PC-3 (cell line): Measurements from ENCODE around the gene NUDT15. TPM values are rescaled to one million over a fixed set of nuclear protein-coding genes. Genes with fewer than 3 reads are reported as not detected.
"Not testable (repeated sequence)": the region's sequence is repeated elsewhere in the genome, so short reads cannot be mapped to it uniquely, and the experiment has no call there.

Experiments used
- ATAC-seq: fragments of 200-7000 bp; cut with Tn5 transposase; 2 replicates; pipeline ENCODE4 v1.9.1; 2020; ENCODE audit warnings: mild to moderate bottlenecking, moderate library complexity
- BruUV-seq: library from RNA; stranded (reverse); fragments of 400-500 nt; replicated peaks from 2 replicates; lab custom pipeline; 2021; lab: Mats Ljungman, UMichigan
- CTCF ChIA-PET: fragments of 300-600 bp; sonication (Branson Sonifier 250); formaldehyde crosslinking; loops from one replicate; lab custom pipeline; 2022; ENCODE audit warnings: antibody characterized with exemption; lab: Charles Lee
- POLR2A ChIA-PET: fragments of 300-600 bp; sonication (Branson Sonifier 250); formaldehyde crosslinking; loops from one replicate; lab custom pipeline; 2022; ENCODE audit warnings: antibody characterized with exemption; ENCODE audit not compliant: unreplicated experiment; lab: Charles Lee
- DNase-seq: peaks from one replicate; pipeline ENCODE4 v3.0.0-alpha.2; 2015
- H2AFZ ChIP-seq: fragments of 300-600 bp; sonication (generic); 2 replicates; pipeline ENCODE4 v1.6.0; 2016; ENCODE audit warnings: antibody characterized with exemption, low read length
- H3F3A ChIP-seq: fragments of 300-600 bp; sonication (generic); one replicate; pipeline ENCODE4 v1.6.0; 2017; ENCODE audit warnings: antibody characterized with exemption, low read length, control low read depth, mild to moderate bottlenecking; ENCODE audit not compliant: unreplicated experiment
- H3K27ac ChIP-seq: fragments of 300-600 bp; sonication (generic); 2 replicates; pipeline ENCODE4 v1.5.1; 2016; ENCODE audit warnings: mild to moderate bottlenecking, low read length
- H3K27me3 ChIP-seq: fragments of 300-600 bp; sonication (generic); 2 replicates; pipeline ENCODE4 v1.6.1; 2016; ENCODE audit warnings: low read length, mixed read lengths
- H3K36me3 ChIP-seq: fragments of 300-600 bp; sonication (generic); 2 replicates; pipeline ENCODE4 v1.6.1; 2016; ENCODE audit warnings: low read depth, mixed run types, low read length, mixed read lengths
- H3K4me1 ChIP-seq: fragments of 300-600 bp; sonication (generic); 2 replicates; pipeline ENCODE4 v1.5.1; 2016; ENCODE audit warnings: low read length; ENCODE audit not compliant: insufficient read depth
- H3K4me2 ChIP-seq: fragments of 300-600 bp; sonication (generic); 2 replicates; pipeline ENCODE4 v1.6.0; 2016; ENCODE audit warnings: low read length
- H3K4me3 ChIP-seq: fragments of 300-600 bp; sonication (generic); 2 replicates; pipeline ENCODE4 v1.5.1; 2016; ENCODE audit warnings: mild to moderate bottlenecking, low read length, mixed read lengths
- H3K79me2 ChIP-seq: fragments of 300-600 bp; sonication (generic); 2 replicates; pipeline ENCODE4 v1.6.1; 2017; ENCODE audit warnings: low read length, mixed read lengths
- H3K9ac ChIP-seq: fragments of 300-600 bp; sonication (generic); 2 replicates; pipeline ENCODE4 v1.6.0; 2016; ENCODE audit warnings: mild to moderate bottlenecking, low read length
- H3K9me2 ChIP-seq: fragments of 300-600 bp; sonication (generic); replicated peaks from 2 replicates; pipeline ENCODE4 v1.6.1; 2016; ENCODE audit warnings: mixed run types, low read length, mixed read lengths
- H3K9me3 ChIP-seq: fragments of 300-600 bp; sonication (generic); 2 replicates; pipeline ENCODE4 v1.6.1; 2016; ENCODE audit warnings: low read length, mixed read lengths
- H4K20me1 ChIP-seq: fragments of 300-600 bp; sonication (generic); 2 replicates; pipeline ENCODE4 v1.6.1; 2016; ENCODE audit warnings: low read length, mixed read lengths
- EZH2 ChIP-seq: fragments of 300-600 bp; sonication (generic); IDR thresholded peaks from one replicate; pipeline ENCODE4 v1.6.1; 2017; ENCODE audit warnings: antibody characterized with exemption, mild to moderate bottlenecking, low read length; ENCODE audit not compliant: unreplicated experiment
- EZH2phosphoT487 ChIP-seq: fragments of 300-600 bp; sonication (generic); IDR thresholded peaks from 2 replicates; pipeline ENCODE4 v1.6.1; 2018; ENCODE audit warnings: mild to moderate bottlenecking, antibody characterized with exemption, low read length, borderline replicate concordance
- intact Hi-C: fragments of 100-400 bp; cut with micrococcal nuclease; formaldehyde crosslinking; loops from 2 replicates; pipeline ENCODE4 v1.9.0; 2023
- total RNA-seq: library from RNA; depleted of rRNA; stranded (reverse); fragments of >200 nt; gene quantifications from 2 replicates; pipeline ENCODE4 v1.2.3, GENCODE V29; 2014
- TF ChIP-seq, protein P1 (sequence below): fragments of 300-600 bp; sonication (generic); conservative IDR thresholded peaks from 2 replicates; pipeline ENCODE4 v1.5.1; 2017; ENCODE audit warnings: antibody characterized with exemption, low read depth, mild to moderate bottlenecking, low read length

NUDT15 gene
- total RNA-seq, 1 experiment from 2014 or later = 27.0 TPM

DNA sequence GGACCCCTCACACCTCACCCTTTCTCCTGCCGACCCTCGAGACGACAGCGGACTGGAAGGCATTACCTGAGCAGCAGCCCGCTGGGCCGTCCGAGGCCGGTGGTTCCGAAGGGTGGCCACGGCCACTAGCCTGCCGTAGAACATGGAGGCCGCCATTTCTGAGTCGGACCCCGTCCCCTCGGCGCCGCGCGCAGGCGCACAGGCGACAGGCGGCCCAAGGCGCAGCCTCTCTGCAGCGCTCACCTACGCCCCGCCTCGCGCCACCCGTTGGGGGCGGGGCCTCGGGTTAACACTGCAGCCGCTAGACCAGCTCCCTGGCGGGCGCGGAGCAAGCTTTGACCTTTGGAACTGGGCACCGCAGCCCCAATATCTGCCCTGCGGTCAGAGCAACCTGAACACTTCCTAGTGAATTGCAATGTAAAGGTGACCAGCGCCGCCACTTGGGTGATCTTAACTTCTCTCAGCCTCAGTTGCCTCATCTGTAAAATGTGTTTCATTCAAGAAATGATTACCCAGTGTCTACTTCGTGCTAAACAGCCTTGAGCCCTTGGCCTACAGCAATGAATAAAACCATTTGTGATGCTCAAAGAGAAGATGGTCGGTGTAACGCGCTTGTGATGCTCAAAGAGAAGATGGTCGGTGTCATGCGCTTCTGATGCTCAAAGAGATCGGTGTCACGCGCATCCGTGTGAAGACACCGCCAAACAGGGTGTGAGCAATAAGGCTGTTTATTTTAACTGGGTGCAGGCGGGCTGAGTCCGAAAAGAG lies 36.2 kb upstream of the NUDT15 start, which contains the start of gene SUCLA2:
SUCLA2 (minus strand) TSS at position 160 of the 768 bp plus-strand sequence; CDS start at position 156, 4 bp downstream.
- H3K27me3 ChIP-seq = no peaks in the 10 kb centered on the region
- H4K20me1 ChIP-seq = no peaks in the 10 kb centered on the region
- BruUV-seq = TSS peak; percentile 89
- peak within 1 kb of the TSS; percentile 97 for H2AFZ ChIP-seq
- H3K9me3 ChIP-seq = no peaks in the 10 kb centered on the region
- TF ChIP-seq, protein P1, sequence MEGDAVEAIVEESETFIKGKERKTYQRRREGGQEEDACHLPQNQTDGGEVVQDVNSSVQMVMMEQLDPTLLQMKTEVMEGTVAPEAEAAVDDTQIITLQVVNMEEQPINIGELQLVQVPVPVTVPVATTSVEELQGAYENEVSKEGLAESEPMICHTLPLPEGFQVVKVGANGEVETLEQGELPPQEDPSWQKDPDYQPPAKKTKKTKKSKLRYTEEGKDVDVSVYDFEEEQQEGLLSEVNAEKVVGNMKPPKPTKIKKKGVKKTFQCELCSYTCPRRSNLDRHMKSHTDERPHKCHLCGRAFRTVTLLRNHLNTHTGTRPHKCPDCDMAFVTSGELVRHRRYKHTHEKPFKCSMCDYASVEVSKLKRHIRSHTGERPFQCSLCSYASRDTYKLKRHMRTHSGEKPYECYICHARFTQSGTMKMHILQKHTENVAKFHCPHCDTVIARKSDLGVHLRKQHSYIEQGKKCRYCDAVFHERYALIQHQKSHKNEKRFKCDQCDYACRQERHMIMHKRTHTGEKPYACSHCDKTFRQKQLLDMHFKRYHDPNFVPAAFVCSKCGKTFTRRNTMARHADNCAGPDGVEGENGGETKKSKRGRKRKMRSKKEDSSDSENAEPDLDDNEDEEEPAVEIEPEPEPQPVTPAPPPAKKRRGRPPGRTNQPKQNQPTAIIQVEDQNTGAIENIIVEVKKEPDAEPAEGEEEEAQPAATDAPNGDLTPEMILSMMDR = no peak
- no peak for TF ChIP-seq EZH2phosphoT487
- TF ChIP-seq EZH2 = no peak
- H3K4me3 ChIP-seq = peak within 1 kb of the TSS; percentile 97
- intact Hi-C loops = loop anchor here (5.0 kb wide), 1 partner anchor 96 kb away; the partner anchor contains the start of gene MED4
- DNase-seq = peak; percentile 89
- peaks cover 3% of the 10 kb centered on the region for H3F3A ChIP-seq
- H3K9ac ChIP-seq = peak within 1 kb of the TSS; percentile 94
- peak within 1 kb of the TSS; percentile 88 for H3K27ac ChIP-seq
- POLR2A ChIA-PET = no interaction called here
- peaks cover 25% of the 10 kb centered on the region for H3K4me1 ChIP-seq
- peaks cover 44% of the 10 kb centered on the region for H3K79me2 ChIP-seq
- peak within 1 kb of the TSS; percentile 97 for H3K4me2 ChIP-seq
- H3K36me3 ChIP-seq = no peaks in the 10 kb centered on the region; the same call in 1 of the 2 replicates
- H3K9me2 ChIP-seq = no peaks in the 10 kb centered on the region
- CTCF ChIA-PET = no interaction called here
- ATAC-seq = peak; percentile 97

DNA sequence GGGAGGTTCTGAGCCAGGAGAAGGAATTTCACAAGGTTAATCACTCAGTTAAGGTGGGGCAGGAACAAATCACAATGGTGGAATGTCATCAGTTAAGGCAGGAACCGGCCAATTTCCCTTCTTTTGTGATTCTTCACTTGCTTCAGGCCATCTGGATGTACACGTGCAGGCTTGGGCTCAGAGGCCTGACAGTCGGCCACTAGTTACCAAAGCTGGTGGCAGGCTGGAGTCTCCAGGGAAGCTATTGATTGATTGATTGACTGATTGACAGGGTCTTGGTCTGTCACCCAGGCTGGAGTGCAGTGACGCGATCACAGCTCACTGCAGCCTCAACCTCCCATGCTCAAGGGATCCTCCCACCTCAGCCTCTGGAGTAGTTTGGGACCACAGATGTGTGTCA lies 35.5 kb upstream of the NUDT15 start:
- H3K36me3 ChIP-seq, H3K9me3 ChIP-seq, H3F3A ChIP-seq, H3K9me2 ChIP-seq, H3K27me3 ChIP-seq, H4K20me1 ChIP-seq, BruUV-seq, POLR2A ChIA-PET, H2AFZ ChIP-seq, CTCF ChIA-PET: not testable (repeated sequence)
- Histone ChIP-seq H3K4me1 (peaks cover 32% of the 10 kb centered on the region), H3K4me3 (peak overlapping the region; percentile 97; the same call in 1 of the 2 replicates), H3K79me2 (peaks cover 41% of the 10 kb centered on the region), H3K4me2 (peak overlapping the region; percentile 97), H3K9ac (peak overlapping the region; percentile 94), H3K27ac (peak overlapping the region; percentile 70)
- intact Hi-C loops = loop anchor here (5.0 kb wide), 1 partner anchor 95 kb away; the partner anchor contains the start of gene MED4
- ATAC-seq (peak; percentile 5), DNase-seq (peak; percentile 45)

DNA sequence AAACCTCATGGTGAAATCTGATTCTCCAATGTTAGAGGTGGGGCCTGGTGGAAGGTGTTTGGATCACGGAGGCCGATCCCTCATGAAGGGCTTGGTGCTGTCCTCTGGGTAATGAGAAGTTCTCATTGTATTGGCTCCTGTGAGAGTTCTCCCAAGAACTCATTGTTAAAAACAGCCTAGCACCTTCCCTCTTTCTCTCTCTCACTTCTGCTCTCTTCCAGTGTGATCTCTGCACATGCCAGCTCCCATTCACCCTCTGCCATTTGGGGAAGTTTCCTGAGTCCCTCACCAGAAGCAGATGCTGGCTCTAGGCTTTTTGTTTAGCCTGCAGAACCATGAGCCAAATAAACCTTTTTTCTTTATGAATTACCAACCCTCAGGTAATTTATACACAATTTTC lies 33.3 kb upstream of the NUDT15 start:
- no peak for DNase-seq
- TF ChIP-seq EZH2 = no peak
- TF ChIP-seq, protein P1 = no peak
- no peak for TF ChIP-seq EZH2phosphoT487

More for the DNA sequence above, 33.3 kb upstream of the NUDT15 start:
- H3K4me2 ChIP-seq = no peak overlapping the region
- H3K4me1 ChIP-seq = peaks cover 41% of the 10 kb centered on the region
- H3K27me3 ChIP-seq = no peaks in the 10 kb centered on the region
- no peak overlapping the region for H3K9ac ChIP-seq
- H3K79me2 ChIP-seq = peaks cover 19% of the 10 kb centered on the region
- POLR2A ChIA-PET = no interaction called here
- H3K9me3 ChIP-seq = no peaks in the 10 kb centered on the region
- no peaks in the 10 kb centered on the region for H3K9me2 ChIP-seq
- BruUV-seq = no TSS peak
- no peaks in the 10 kb centered on the region for H4K20me1 ChIP-seq
- no peaks in the 10 kb centered on the region for H3K36me3 ChIP-seq
- H3K27ac ChIP-seq = no peak overlapping the region
- CTCF ChIA-PET = no interaction called here
- no peak overlapping the region for H2AFZ ChIP-seq
- H3F3A ChIP-seq = peaks cover 3% of the 10 kb centered on the region
- intact Hi-C loops = loop anchor here (5.0 kb wide), 1 partner anchor 93 kb away; the partner anchor contains the start of gene MED4
- H3K4me3 ChIP-seq = no peak overlapping the region
- no peak for ATAC-seq
